Stomach (tissue), 9 donors: ENCODE data around the gene SYNCRIP. TPM values are rescaled to one million over a fixed set of nuclear protein-coding genes. Genes with fewer than 3 reads are reported as not detected.
A peak's percentile ranks its signal among the peaks of the same experiment; 100 is the strongest.

Experiments
- DNase-seq, 2 donors: peaks; one replicate each; pipeline versions ENCODE4 v3.0.0 to v3.0.0-alpha.2; 2013 to 2019
- H3K27ac ChIP-seq, 5 donors: fragments of 200-600 bp in 4 of 5; sonication (generic) in 4 of 5; one replicate each; pipeline ENCODE4 v1.5.1; 2013 to 2019; ENCODE audit warnings: mild to moderate bottlenecking in 1 of 5, moderate library complexity in 1 of 5
- H3K27me3 ChIP-seq, 3 donors: fragments of 200-600 bp; sonication (generic); one replicate each; pipeline ENCODE4 v1.5.1; 2017 to 2019; ENCODE audit warnings: mixed run types in 1 of 3
- H3K36me3 ChIP-seq, 4 donors: fragments of 200-600 bp; sonication (generic); 1 replicate in 3 of 4; 2 replicates in 1 of 4; pipeline ENCODE4 v1.5.1; 2016 to 2019
- H3K4me1 ChIP-seq, 4 donors: fragments of 200-600 bp; sonication (generic); one replicate each; pipeline ENCODE4 v1.5.1; 2016 to 2019
- H3K4me3 ChIP-seq, 4 donors: fragments of 200-600 bp; sonication (generic) in 3 of 4; one replicate each; pipeline ENCODE4 v1.5.1; 2016 to 2019; ENCODE audit warnings: mild to moderate bottlenecking in 1 of 4
- H3K9me3 ChIP-seq, 4 donors: fragments of 200-600 bp; sonication (generic); one replicate each; pipeline ENCODE4 v1.5.1; 2016 to 2019
- CTCF ChIP-seq, 7 experiments: fragments of 450-650 bp in 4 of 7; fragments of 200-600 bp in 3 of 7; sonication (generic) in 3 of 7; IDR thresholded peaks; one replicate each; pipeline ENCODE4 v1.5.1; 2016 to 2019; ENCODE audit warnings: antibody characterized with exemption in 7 of 7, control low read depth in 2 of 7, mild to moderate bottlenecking in 1 of 7
- EP300 ChIP-seq: sonication (generic); formaldehyde crosslinking; IDR thresholded peaks from one replicate; pipeline ENCODE4 v1.6.1; 2017; ENCODE audit warnings: antibody characterized with exemption
- POLR2A ChIP-seq, 4 donors: fragments of 450-650 bp; IDR thresholded peaks; one replicate each; pipeline ENCODE4 v1.6.1; 2016; ENCODE audit warnings: antibody characterized with exemption in 4 of 4, control low read depth in 2 of 4, mild to moderate bottlenecking in 1 of 4, moderate library complexity in 1 of 4
- POLR2AphosphoS5 ChIP-seq, 3 donors: sonication (generic); formaldehyde crosslinking; IDR thresholded peaks; one replicate each; pipeline ENCODE4 v1.6.1; 2016; ENCODE audit warnings: antibody characterized with exemption in 3 of 3
- WGBS, 5 donors: extraction: QIAGEN DNeasy Blood & Tissue Kit in 3 of 5; methylation state at CpG; one replicate each; pipeline versions ENCODE4 v1.1.5 to v1.1.7; 2013 to 2018; 5-methylcytosine and 5-hydroxymethylcytosine counted together
- intact Hi-C: fragments of 100-400 bp; cut with DNase I; formaldehyde crosslinking; loops from one replicate; pipeline ENCODE4 v1.15.1; 2023; ENCODE audit warnings: low total_unique reads
- polyA plus RNA-seq, 3 donors: library from polyadenylated mRNA; stranded (reverse); fragments of 200-250 nt; gene quantifications; one replicate each; pipeline ENCODE4 v1.2.3, GENCODE V29; 2013
- total RNA-seq, 5 donors: library from RNA; depleted of rRNA; stranded (reverse); fragments of >200 nt; gene quantifications; one replicate each; pipeline versions ENCODE4 v1.1.0 to v1.2.3, GENCODE V29; 2014 to 2016
- donor health status: healthy with polysubstance abuse.
- donor health status: Bipolar disorder and iron deficiency.
- donor health status: healthy.

SYNCRIP gene
- total and polyA plus RNA-seq, 8 donors = 26.0 to 180 (median 39.3) TPM

DNA sequence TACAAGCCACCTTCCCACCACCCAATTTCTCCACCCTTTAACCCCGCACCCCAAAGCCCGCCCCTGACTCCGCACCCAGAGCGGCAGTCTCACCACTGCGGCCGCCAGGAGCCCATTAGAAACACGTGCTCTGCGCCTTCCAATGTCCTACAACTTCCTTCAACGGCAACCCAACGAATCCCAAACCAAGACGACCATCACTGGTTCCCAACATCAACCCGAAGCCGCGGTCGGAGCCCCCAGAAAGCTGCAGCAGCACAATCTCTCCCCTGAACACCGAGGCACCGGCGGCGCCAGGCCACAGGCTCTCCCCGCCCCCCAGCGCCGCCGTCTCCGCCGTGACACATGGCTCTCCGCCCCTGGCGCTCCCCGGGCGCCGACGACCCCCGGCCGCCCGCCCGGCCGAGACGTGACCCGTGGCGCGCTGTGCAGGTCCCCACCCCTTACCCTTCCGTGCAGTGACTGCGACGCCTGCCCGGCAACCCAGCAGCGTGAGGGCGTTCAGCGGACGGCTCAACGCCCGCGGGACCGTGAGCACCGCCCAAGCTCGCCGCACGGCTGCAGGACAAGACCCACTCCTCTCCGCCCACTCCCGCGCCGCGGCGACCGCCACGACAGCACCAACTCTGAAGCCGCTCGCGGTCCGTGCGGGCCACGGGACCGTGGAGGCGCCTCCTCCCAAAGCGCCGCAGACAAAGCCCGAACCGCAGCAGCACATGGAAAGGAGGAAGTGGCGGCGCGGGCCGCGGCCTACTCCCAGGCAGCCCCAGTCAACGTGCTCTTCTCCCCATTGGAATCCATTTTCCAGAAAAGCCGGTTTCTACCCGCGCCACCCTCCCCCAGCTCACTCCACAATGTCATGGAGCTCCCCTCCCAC, 551 bp downstream of the SYNCRIP start:
- peak; percentile 48 to 85 for DNase-seq
- 0 to 1% (median 1%) methylated on average over 65 to 85 of the region's 85 CpGs for WGBS, 5 donors
- Histone ChIP-seq H3K9me3 (no peaks in the 10 kb centered on the region), H3K27me3 (no peaks in the 10 kb centered on the region), H3K36me3 (peaks cover 9 to 32% (median 28%) of the 10 kb centered on the region in 4 donors), H3K4me3 (peak overlapping the region; percentile 97 to 100 (median 100)), H3K4me1 (peaks cover 30 to 56% (median 46%) of the 10 kb centered on the region in 4 donors), H3K27ac (peak overlapping the region; percentile 97 to 100 (median 99))
- TF ChIP-seq CTCF (IDR thresholded peaks at IDR 0.05) (peak in 1 of 7 experiments; percentile 14), EP300 (no peak)
- intact Hi-C loops = no loop called here

- Histone ChIP-seq H3K4me1 (peaks cover 32 to 62% (median 49%) of the 10 kb centered on the region in 4 donors), H3K9me3 (no peaks in the 10 kb centered on the region), H3K27me3 (no peaks in the 10 kb centered on the region), H3K36me3 (peaks cover 14 to 38% (median 34%) of the 10 kb centered on the region in 4 donors), H3K4me3 (peak overlapping the region; percentile 97 to 100 (median 100)), H3K27ac (peak overlapping the region; percentile 97 to 100 (median 99))
- no peak for DNase-seq
- intact Hi-C loops = no loop called here
- 0 to 2% (median 0%) methylated on average over 14 of the region's 14 CpGs for WGBS, 5 donors
- TF ChIP-seq POLR2AphosphoS5 (IDR thresholded peaks at IDR 0.05) (no peak), EP300 (no peak), CTCF (IDR thresholded peaks at IDR 0.05) (no peak), POLR2A (IDR thresholded peaks at IDR 0.05) (no peak)
Observed at GRCh38 chr6:85641522-85641896, 1.2 kb downstream of the SYNCRIP start.

GRCh38 chr6:85640821-85641220, 1.9 kb downstream of the SYNCRIP start:
- intact Hi-C loops = no loop called here
- peak in 1 of 2 donors; percentile 8 for DNase-seq
- Histone ChIP-seq H3K27me3 (no peaks in the 10 kb centered on the region), H3K36me3 (peaks cover 19 to 45% (median 41%) of the 10 kb centered on the region in 4 donors), H3K27ac (peak overlapping the region in 2 of 5 donors; percentile 99 to 100), H3K9me3 (no peaks in the 10 kb centered on the region), H3K4me3 (peak overlapping the region; percentile 97 to 100 (median 100)), H3K4me1 (peaks cover 32 to 69% (median 52%) of the 10 kb centered on the region in 4 donors)
- WGBS, 5 donors = 10 to 25% (median 13%) methylated on average over 3 of the region's 3 CpGs
- TF ChIP-seq POLR2A (IDR thresholded peaks at IDR 0.05) (no peak), POLR2AphosphoS5 (IDR thresholded peaks at IDR 0.05) (no peak), EP300 (no peak), CTCF (IDR thresholded peaks at IDR 0.05) (no peak)

- Histone ChIP-seq H3K9me3 (no peaks in the 10 kb centered on the region), H3K27ac (no peak overlapping the region), H3K36me3 (peaks cover 52 to 78% (median 73%) of the 10 kb centered on the region in 4 donors), H3K27me3 (no peaks in the 10 kb centered on the region), H3K4me1 (peaks cover 22 to 78% (median 52%) of the 10 kb centered on the region in 4 donors), H3K4me3 (no peak overlapping the region)
- intact Hi-C loops = loop anchor here (5.0 kb wide), 1 partner anchor 45 kb away; no protein-coding TSS in a partner anchor
- no peak for DNase-seq
- TF ChIP-seq POLR2AphosphoS5 (IDR thresholded peaks at IDR 0.05) = no peak
- WGBS, 5 donors = 49 to 75% (median 60%) methylated on average over 3 of the region's 3 CpGs
Observed at GRCh38 chr6:85637579-85637978, 5.1 kb downstream of the SYNCRIP start.
